SIG-M5 (cell line): Measurements from ENCODE around the gene TIMELESS.
A peak's percentile ranks its signal among the peaks of the same experiment; 100 is the strongest.
"Not testable (repeated sequence)": the region's sequence is repeated elsewhere in the genome, so short reads cannot be mapped to it uniquely, and the experiment has no call there.

Experiments used
- DNase-seq: peaks from one replicate; lab custom pipeline; 2025; lab: John Stamatoyannopoulos, UW

Gene TIMELESS

GRCh38 chr12:56448860-56449621 is at the start of gene TIMELESS:
TIMELESS (minus strand) TSS chr12:56449426; CDS start chr12:56434170, 15,256 bp downstream.
- DNase-seq = peak; percentile 65

DNA sequence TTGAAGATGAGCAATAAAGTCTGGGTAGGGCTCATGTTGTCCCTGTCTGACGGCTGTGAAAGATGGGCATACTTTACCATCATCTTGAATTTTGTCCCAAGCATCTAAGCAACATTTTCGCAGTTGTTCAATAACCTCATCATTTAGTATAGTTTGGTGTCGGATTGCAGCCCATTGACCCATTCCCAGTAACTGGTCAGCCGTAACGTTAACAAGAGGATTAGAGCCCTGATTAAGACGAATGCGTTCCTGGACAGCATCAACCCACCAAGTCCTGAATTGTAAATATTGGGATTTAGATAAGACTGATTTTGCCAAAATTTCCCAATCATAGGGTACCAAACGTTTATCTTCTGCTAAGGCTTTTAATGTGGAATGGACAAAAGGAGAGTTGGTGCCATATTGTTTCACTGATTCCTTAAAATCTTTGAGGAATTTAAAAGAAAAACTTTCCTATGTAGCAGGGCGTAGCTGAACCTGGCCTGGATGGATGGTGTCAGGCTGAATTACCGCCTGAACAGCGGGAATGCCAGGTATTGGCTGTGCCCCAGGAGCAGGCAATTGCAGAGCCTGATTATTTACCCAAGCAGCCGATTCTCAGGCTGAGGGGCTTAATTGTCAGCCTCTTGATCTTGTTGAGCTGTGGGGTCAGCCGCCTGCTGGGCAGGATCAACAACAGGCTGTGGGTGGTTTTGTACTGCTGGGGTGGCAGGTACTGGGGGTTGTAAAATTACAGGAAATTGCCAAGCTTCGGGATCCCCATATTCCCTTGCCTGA is 49.1 kb upstream of the TIMELESS start:
- DNase-seq = not testable (repeated sequence)

DNA sequence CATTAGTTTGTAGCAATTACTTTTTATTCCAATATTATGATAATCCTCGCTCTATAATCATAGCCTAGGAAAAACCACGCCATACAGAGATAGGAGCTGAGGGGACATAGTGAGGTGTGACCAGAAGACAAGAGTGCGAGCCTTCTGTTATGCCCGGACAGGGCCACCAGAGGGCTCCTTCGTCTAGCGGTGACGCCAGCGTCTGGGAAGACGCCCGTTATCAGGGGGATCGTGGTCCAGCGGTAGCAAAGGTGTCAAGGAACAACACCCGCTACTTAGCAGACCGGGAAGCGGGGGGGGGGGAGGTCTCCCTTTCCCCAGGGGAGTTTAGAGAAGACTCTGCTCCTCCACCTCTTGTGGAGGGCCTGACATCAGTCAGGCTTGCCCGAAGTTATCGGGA is 47.5 kb upstream of the TIMELESS start:
- not testable (repeated sequence) for DNase-seq

GRCh38 chr12:56494481-56494880 is 45.3 kb upstream of the TIMELESS start:
- not testable (repeated sequence) for DNase-seq

GRCh38 chr12:56494106-56494415 is 44.8 kb upstream of the TIMELESS start:
- DNase-seq = not testable (repeated sequence)

- DNase-seq = not testable (repeated sequence)
Measured at GRCh38 chr12:56493409-56494105, 44.3 kb upstream of the TIMELESS start.

DNA sequence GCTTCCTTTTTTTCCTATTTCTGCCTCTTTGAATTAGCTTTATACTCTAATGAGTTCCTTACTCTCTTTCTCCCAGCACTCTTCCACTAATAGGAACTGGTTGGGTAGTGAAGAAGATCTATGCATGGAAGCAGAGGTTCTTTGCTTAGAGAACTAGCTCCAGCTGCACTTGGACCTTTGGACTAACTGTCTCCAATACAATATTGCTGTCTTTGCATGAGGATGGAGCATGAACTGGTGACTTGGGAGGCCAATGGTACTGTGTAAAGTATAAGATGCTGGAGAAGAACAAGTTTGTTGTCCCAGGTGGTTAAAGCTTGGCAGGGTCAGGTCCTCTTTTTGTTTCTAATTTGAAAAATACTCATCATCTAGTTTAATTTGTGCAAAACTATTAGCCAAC is 41.1 kb upstream of the TIMELESS start:
- no peak for DNase-seq

DNA sequence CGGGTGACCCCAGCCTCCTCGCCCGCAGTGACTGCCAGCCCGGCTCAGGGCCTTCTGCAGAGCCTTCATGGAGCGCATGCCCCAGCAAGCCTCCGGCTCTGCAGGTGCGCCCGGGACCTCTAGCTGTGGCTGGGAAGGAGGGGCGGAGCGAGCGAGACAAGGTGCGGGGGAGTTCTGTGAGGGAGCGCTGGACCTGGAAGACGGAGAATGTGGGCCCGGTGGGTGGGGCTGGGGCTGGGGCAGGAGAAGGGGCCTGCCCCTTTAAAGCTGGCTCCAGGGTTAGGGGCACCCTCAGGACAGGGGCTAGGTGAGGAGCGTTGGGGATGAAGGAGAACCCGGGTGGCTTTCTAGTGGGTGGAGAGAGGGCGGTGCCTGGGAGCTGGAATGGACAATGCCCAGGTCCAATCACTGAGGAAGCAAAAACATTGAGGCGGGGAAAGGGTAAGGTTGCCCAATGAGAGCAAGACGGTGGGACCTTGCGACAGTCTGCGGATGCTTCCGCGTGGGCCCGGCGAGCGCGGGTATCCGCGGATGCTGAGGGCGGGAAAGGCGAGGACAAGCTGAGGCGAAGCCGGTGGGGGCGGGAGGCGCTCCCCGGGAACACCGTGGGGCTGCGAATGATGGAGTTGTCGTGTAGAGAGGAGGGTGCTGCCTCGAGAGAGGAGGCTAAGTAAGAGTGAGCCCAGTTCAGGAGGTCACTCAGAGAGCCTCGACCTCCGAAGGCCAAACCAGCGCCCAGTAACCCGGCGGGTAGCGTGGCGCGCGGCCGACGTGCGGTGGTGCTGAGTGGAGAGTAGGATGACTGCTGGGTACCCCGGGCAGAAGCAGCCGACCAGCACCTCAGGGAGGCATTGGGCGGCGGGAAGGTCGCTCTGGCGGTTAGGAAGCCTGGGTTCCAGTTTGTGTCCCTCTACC is 39.1 kb upstream of the TIMELESS start, which contains the start of gene GLS2:
TSS of gene GLS2 (minus strand) at position 121 of the 915 bp plus-strand sequence. CDS start at position 78, 43 bp downstream.
- no peak for DNase-seq

- DNase-seq = no peak
Measured at GRCh38 chr12:56487448-56488040, 38.3 kb upstream of the TIMELESS start.

- no peak for DNase-seq
Measured at GRCh38 chr12:56486694-56487093, 37.5 kb upstream of the TIMELESS start.

GRCh38 chr12:56484566-56484965 is 35.3 kb upstream of the TIMELESS start:
- no peak for DNase-seq

DNA sequence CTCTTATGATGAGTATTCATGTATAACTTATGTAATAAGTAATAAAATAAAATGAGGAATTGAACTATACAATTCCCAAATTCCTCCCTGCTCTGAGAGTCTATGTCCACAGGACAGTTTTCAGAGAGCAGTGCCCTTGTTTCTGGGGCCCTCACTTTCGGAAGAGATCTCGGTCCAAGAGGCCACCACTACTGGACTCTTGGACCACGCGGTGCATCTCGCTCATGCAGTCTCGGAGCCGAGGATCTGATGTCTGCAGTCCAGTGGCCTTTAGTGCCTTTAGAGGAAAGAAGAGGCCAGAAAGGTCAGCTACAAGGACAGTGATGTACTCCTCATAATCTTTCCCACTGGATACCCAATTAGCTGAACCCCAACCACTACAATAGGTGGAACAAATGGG is 30.4 kb upstream of the TIMELESS start:
- DNase-seq = no peak

- no peak for DNase-seq
Measured at GRCh38 chr12:56477521-56478225, 28.4 kb upstream of the TIMELESS start.

GRCh38 chr12:56476972-56477432 is 27.8 kb upstream of the TIMELESS start:
- no peak for DNase-seq

GRCh38 chr12:56476143-56476542 is 26.9 kb upstream of the TIMELESS start:
- DNase-seq = no peak

- no peak for DNase-seq
Measured at GRCh38 chr12:56474389-56474788, 25.2 kb upstream of the TIMELESS start.

DNA sequence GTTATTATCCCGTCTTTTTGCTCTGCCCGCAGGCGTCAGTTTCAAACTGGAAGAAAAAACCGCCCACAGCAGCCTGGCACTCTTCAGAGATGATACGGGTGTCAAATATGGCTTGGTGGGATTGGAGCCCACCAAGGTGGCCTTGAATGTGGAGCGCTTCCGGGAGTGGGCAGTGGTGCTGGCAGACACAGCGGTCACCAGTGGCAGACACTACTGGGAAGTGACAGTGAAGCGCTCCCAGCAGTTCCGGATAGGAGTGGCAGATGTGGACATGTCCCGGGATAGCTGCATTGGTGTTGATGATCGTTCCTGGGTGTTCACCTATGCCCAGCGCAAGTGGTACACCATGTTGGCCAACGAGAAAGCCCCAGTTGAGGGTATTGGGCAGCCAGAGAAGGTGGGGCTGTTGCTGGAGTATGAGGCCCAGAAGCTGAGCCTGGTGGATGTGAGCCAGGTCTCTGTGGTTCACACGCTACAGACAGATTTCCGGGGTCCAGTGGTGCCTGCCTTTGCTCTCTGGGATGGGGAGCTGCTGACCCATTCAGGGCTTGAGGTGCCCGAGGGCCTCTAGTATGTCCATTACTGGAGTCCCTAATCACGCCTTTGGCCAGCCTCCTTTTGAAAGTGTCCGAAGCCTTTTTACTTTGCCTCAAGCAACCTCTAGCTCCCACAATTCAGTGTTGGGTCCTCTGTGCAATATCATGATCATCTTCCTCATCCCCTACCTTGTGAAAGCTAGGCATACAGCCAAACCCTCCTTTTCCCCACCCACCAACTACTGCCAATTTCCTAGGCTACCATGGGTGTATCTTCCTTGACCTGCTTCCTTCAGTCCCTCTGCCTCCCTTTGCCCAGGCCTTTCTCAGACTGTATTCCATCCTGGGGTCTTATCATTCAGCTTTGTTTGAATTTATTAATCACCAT is 20.0 kb upstream of the TIMELESS start:
- DNase-seq = no peak

DNA sequence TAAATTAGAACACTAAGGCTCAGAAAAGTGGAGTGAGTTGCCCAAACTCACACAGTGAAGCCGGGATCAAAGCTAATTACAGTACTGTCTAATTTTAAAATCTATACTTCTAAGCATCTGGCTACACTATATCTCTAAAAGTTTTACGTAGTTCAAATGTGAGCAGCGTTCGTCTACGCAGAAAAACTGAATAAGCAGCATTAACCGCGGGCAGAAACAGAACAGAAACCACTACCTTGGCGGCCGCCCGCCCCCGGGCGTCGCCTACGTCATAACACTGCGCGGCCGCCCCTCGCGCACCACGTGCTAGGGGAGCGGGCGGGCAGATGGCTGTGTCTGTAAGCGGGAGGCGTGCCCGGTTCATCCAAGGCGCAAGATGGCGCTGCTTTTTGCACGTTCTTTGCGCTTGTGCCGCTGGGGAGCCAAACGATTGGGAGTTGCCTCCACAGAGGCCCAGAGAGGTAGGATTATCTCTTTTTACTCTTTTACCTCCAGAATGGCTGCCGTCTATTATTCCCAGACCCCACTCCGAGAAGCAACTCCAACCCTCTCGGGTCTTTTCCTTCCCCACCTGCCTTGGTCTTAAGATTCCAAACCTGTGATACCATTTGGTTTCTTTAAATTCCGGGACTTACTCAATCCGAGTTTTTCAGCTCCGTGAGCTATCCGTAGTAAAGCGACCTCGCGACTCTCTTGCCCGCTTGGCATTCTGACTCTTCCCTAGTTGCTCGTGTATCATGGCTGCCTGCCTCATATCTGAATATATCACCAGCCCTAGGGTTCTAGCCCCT is 19.2 kb upstream of the TIMELESS start, which contains the start of gene SPRYD4:
TSS of gene SPRYD4 (plus strand) at position 363 of the 791 bp plus-strand sequence. CDS start at position 377, 14 bp downstream.
- peak; percentile 63 for DNase-seq
